Endothelial cell of umbilical vein (primary cell): ENCODE data around the gene ATAD5.
"Not testable (repeated sequence)": the region's sequence is repeated elsewhere in the genome, so short reads cannot be mapped to it uniquely, and the experiment has no call there.

Source experiments
- JUN ChIP-seq: IDR thresholded peaks from 2 replicates; pipeline ENCODE4 v1.6.1; 2011; ENCODE audit warnings: borderline replicate concordance, low read depth; ENCODE audit not compliant: insufficient read length, insufficient read depth
- MYC ChIP-seq: IDR thresholded peaks from one replicate; pipeline ENCODE4 v1.6.1; 2011; ENCODE audit warnings: mild to moderate bottlenecking, low read depth, low read length
- POLR2A ChIP-seq: IDR thresholded peaks from 2 replicates; pipeline ENCODE4 v1.6.1; 2012; ENCODE audit warnings: low read depth, mild to moderate bottlenecking, control low read depth, low read length
- POLR2AphosphoS5 ChIP-seq: IDR thresholded peaks from 2 replicates; pipeline ENCODE4 v1.6.1; 2012; ENCODE audit warnings: low read depth, mild to moderate bottlenecking, control low read depth, low read length, moderate library complexity; ENCODE audit not compliant: insufficient read depth
- TF ChIP-seq, protein P1 (sequence below), 2 donors: IDR thresholded peaks; 1 replicate in 1 of 2; 2 replicates in 1 of 2; pipeline ENCODE4 v1.5.1; 2011; ENCODE audit warnings: low read length in 2 of 2, mild to moderate bottlenecking in 2 of 2, moderate library complexity in 2 of 2, control low read depth in 1 of 2, inconsistent platforms in 1 of 2, low read depth in 1 of 2; ENCODE audit not compliant: insufficient read depth in 1 of 2; ENCODE audit errors: extremely low read depth in 1 of 2

DNA sequence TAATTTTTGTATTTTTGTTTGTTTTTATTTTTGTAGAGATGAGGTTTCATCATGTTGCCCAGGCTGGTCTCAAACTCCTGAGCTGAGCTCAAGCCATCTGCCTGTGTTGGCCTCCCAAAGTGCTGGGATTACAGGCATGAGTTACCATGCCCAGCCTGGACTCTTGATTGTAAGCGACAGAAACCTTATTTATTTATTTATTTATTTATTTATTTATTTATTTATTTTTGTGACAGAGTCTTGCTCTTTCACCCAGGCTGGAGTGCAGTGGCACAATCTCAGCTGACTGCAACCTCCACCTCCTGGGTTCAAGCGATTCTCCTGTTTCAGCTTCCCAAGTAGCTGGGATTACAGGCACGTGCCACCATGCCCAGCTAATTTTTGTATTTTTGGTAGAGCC, 98.1 kb downstream of the ATAD5 start:
- not testable (repeated sequence) for TF ChIP-seq MYC, POLR2A, JUN, POLR2AphosphoS5
- TF ChIP-seq, protein P1, sequence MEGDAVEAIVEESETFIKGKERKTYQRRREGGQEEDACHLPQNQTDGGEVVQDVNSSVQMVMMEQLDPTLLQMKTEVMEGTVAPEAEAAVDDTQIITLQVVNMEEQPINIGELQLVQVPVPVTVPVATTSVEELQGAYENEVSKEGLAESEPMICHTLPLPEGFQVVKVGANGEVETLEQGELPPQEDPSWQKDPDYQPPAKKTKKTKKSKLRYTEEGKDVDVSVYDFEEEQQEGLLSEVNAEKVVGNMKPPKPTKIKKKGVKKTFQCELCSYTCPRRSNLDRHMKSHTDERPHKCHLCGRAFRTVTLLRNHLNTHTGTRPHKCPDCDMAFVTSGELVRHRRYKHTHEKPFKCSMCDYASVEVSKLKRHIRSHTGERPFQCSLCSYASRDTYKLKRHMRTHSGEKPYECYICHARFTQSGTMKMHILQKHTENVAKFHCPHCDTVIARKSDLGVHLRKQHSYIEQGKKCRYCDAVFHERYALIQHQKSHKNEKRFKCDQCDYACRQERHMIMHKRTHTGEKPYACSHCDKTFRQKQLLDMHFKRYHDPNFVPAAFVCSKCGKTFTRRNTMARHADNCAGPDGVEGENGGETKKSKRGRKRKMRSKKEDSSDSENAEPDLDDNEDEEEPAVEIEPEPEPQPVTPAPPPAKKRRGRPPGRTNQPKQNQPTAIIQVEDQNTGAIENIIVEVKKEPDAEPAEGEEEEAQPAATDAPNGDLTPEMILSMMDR (IDR thresholded peaks at IDR 0.05; ENCODE audit: extremely low read depth in 1 of 2, insufficient read depth in 1 of 2, low read depth in 1 of 2, low read length in 2 of 2): not testable (repeated sequence)
